H1 (cell line): Measurements from ENCODE around the gene PIEZO1. TPM values are rescaled to one million over a fixed set of nuclear protein-coding genes. Genes with fewer than 3 reads are reported as not detected.

ENCODE experiments used
- CBX5 ChIP-seq: fragments of 300-800, 300-1000 bp; sonication (generic); IDR thresholded peaks from 2 replicates; pipeline ENCODE4 v1.7.1; 2016; ENCODE audit warnings: antibody characterized with exemption, low read length, low read depth
- CHD7 ChIP-seq: fragments of 300-600 bp; sonication (generic); IDR thresholded peaks from 2 replicates; pipeline ENCODE4 v1.7.1; 2012; ENCODE audit warnings: low read length, moderate library complexity, mild to moderate bottlenecking, inconsistent platforms; ENCODE audit not compliant: insufficient replicate concordance
- FOSL1 ChIP-seq: IDR thresholded peaks from 2 replicates; pipeline ENCODE4 v1.6.1; 2011; ENCODE audit warnings: mild to moderate bottlenecking, low read depth, low read length, moderate library complexity; ENCODE audit not compliant: insufficient read depth
- GTF2F1 ChIP-seq: IDR thresholded peaks from 2 replicates; pipeline ENCODE4 v1.6.1; 2012; ENCODE audit warnings: low read depth, low read length, improper control_type of control experiment, borderline replicate concordance
- RXRA ChIP-seq: IDR thresholded peaks from 2 replicates; pipeline ENCODE4 v1.6.1; 2011; ENCODE audit warnings: low read depth, mild to moderate bottlenecking, low read length, moderate library complexity; ENCODE audit not compliant: insufficient read depth
- SAP30 ChIP-seq: fragments of 300-600 bp; sonication (generic); IDR thresholded peaks from 2 replicates; pipeline ENCODE4 v1.7.1; 2012; ENCODE audit warnings: low read length, moderate library complexity, mild to moderate bottlenecking, inconsistent platforms; ENCODE audit not compliant: insufficient read depth, insufficient replicate concordance
- SIX5 ChIP-seq: IDR thresholded peaks from 2 replicates; pipeline ENCODE4 v1.6.1; 2011; ENCODE audit warnings: mild to moderate bottlenecking, low read depth, low read length
- TEAD4 ChIP-seq: IDR thresholded peaks from 2 replicates; pipeline ENCODE4 v1.6.1; 2012; ENCODE audit warnings: low read depth, low read length, inconsistent platforms, mixed read lengths
- USF2 ChIP-seq: IDR thresholded peaks from 2 replicates; pipeline ENCODE4 v1.6.1; 2011; ENCODE audit warnings: low read length, improper control_type of control experiment
- polyA plus RNA-seq, 7 experiments: library from polyadenylated mRNA; depleted of rRNA in 3 of 7; stranded (reverse) in 5 of 7; unstranded in 2 of 7; fragments of >200 nt in 5 of 7; fragments of 200-250 nt in 2 of 7; gene quantifications; 1 replicate in 5 of 7; 2 replicates in 1 of 7; 4 replicates in 1 of 7; pipeline versions ENCODE4 v1.2.1 to v1.2.3, GENCODE V29; 2011 to 2013; ENCODE audit warnings: missing spikeins in 2 of 7, mixed read lengths in 2 of 7
- total RNA-seq: library from RNA; stranded (reverse); fragmentation: NEBNext Ultra II Directional; extraction: Animal tissue kit (Norgen Biotek cat#: 25700); gene quantifications from 2 replicates; pipeline ENCODE4 v1.2.1, GENCODE V29; 2021

Gene PIEZO1
- total and polyA plus RNA-seq, 2 of the 8 experiments (the other 6 are each of a cell fraction or from before 2014, with no cell fraction given): 42.3 to 67.5 TPM

- TF ChIP-seq CHD7 (peak; percentile 99), USF2 (no peak), CBX5 (no peak), RXRA (no peak), GTF2F1 (no peak), TEAD4 (peak; percentile 94), SIX5 (no peak), FOSL1 (no peak), SAP30 (no peak)
Observed at GRCh38 chr16:88811769-88812512, 26.9 kb upstream of the PIEZO1 start, which contains the start of gene APRT (continued).
